C4-2B (cell line): ENCODE results near the gene PLA2R1.

Experiments
- H3K27ac ChIP-seq: fragments of 450-650 bp; 2 replicates; pipeline ENCODE4 v1.5.1; 2017
- ZFX ChIP-seq: fragments of 450-650 bp; IDR thresholded peaks from 2 replicates; pipeline ENCODE4 v1.6.1; 2017
- TF ChIP-seq, protein P1 (sequence below): fragments of 450-650 bp; conservative IDR thresholded peaks from 2 replicates; pipeline ENCODE4 v1.5.1; 2017; ENCODE audit warnings: mild to moderate bottlenecking

PLA2R1 gene

DNA sequence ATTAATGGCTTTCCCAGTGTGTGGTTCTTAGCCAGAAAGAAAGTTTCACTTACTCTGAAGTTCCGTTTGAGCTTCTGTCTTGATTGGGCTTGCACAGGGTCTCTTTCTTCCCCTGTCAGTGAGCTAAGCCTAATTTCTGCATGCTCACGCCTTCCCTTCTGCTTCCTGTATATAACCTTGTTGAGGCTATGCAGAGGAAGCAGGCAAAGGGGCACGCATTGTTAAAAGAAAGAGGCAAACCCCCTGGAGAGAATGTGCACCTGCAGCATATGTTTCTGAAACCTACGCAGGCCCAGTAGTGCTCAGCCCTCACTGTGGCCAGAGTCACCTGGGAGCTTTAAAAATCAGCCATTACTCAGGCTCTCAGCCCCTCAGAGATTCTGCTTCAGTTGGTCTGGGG is 14.5 kb upstream of the PLA2R1 start:
- no peak overlapping the region for H3K27ac ChIP-seq
- TF ChIP-seq, protein P1, sequence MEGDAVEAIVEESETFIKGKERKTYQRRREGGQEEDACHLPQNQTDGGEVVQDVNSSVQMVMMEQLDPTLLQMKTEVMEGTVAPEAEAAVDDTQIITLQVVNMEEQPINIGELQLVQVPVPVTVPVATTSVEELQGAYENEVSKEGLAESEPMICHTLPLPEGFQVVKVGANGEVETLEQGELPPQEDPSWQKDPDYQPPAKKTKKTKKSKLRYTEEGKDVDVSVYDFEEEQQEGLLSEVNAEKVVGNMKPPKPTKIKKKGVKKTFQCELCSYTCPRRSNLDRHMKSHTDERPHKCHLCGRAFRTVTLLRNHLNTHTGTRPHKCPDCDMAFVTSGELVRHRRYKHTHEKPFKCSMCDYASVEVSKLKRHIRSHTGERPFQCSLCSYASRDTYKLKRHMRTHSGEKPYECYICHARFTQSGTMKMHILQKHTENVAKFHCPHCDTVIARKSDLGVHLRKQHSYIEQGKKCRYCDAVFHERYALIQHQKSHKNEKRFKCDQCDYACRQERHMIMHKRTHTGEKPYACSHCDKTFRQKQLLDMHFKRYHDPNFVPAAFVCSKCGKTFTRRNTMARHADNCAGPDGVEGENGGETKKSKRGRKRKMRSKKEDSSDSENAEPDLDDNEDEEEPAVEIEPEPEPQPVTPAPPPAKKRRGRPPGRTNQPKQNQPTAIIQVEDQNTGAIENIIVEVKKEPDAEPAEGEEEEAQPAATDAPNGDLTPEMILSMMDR = no peak
- no peak for TF ChIP-seq ZFX

DNA sequence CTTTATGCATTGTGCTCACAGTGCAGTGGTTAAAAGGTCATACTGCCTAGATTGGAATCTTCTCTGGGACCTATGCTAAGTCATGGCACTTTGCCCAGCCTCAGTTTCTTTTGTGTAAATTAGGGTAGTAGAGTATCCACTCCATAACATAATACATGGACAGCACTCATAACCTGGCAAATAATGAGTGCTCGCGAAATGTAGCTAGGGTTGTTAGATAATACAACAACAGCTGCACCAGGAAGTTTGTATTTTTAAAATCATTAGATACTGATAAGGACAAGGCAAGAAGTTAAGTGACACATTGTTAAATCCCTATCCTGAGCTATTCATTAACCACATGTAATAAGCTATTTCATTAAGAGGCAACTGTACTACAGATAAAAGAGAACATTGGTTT is 13.8 kb upstream of the PLA2R1 start:
- no peak for TF ChIP-seq ZFX
- TF ChIP-seq, protein P1 = no peak
- no peak overlapping the region for H3K27ac ChIP-seq

DNA sequence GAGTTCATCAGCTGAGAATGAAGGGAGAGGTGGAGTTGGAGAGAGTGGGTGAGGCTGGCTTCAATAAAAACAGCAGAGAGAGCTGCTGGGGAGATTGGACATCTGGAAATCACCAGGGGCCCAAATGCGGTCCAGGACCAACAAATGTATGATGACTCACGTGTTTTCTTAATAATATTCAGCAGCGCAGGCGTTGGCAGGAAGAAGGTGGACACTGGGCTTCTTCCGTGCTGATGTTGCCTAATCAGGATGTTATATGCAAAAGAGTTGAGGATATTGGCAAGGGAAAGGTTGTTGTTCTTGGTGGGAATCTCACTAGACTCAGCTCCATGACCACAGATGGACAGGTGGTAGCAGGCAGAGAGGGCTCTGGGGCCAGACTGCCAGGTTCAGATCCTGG is 12.8 kb upstream of the PLA2R1 start:
- no peak overlapping the region for H3K27ac ChIP-seq
- TF ChIP-seq, protein P1 = no peak
- TF ChIP-seq ZFX = no peak

DNA sequence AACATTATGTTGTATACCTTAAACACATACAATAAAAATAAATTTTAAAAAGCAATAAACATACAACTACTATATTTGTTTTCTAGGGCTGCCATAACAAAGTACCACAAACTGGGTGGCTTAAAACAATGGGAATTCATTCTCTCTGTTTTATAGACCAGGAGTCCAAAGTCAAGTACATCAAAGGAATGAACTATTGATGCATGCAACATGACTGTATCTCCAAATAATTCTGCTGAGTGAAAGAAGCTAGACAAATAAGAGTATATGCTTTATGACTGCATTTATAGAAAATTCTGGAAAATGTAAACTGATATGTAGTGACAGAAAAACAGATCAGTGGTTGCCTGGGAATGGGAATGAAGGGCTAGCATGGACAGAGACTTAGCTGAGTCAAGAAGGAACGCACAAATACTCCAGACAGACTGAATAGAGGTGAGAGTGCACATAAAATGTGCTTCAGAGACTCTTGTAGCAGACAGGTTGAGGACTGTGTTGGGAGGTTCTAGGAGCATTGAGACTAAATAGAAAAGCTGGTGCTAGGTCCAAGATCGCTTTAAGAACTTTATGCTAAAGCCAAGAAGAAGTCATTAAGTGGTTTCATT is 11.0 kb upstream of the PLA2R1 start:
- TF ChIP-seq, protein P1 = no peak
- H3K27ac ChIP-seq = no peak overlapping the region

DNA sequence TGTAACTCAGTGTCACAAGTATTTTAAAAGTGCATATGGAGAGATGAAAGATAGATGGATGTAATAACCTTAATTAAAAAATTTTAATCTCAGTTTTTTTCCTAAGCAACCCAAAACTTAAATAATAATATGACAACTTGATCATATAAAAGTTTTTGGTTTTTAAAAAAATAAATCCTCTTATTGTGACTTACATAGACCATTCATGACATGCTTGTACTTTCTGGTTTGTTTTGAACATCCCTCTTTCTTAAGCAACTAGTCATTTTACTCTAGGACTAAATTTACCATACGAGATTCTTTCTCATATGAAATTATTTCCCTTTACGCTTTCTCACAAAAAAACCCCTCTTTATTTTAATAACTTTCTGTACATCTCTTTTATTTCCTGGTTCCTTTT is 6.5 kb upstream of the PLA2R1 start:
- TF ChIP-seq ZFX = no peak
- TF ChIP-seq, protein P1 = no peak
- no peak overlapping the region for H3K27ac ChIP-seq

DNA sequence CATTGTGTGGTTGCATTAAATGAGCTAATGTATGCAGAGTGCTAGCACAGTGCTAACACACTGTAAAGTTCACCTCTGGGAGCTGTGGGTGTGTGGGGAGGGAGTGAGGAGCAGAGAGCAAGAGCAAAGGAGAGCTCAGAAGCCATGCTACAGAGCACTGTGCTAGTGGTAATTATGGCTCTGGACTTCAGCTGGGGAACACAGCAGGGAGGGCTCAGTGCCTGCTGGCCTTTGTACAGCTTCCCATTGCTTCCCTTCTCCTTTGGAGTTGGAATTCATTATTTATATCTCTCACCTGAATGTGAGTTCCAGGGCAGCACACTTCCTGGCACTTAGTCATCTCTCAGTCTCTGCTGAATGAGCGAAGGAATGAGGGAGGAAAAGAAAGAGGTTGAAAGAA is 2.5 kb upstream of the PLA2R1 start:
- no peak for TF ChIP-seq ZFX
- TF ChIP-seq, protein P1 = no peak
- no peak overlapping the region for H3K27ac ChIP-seq

DNA sequence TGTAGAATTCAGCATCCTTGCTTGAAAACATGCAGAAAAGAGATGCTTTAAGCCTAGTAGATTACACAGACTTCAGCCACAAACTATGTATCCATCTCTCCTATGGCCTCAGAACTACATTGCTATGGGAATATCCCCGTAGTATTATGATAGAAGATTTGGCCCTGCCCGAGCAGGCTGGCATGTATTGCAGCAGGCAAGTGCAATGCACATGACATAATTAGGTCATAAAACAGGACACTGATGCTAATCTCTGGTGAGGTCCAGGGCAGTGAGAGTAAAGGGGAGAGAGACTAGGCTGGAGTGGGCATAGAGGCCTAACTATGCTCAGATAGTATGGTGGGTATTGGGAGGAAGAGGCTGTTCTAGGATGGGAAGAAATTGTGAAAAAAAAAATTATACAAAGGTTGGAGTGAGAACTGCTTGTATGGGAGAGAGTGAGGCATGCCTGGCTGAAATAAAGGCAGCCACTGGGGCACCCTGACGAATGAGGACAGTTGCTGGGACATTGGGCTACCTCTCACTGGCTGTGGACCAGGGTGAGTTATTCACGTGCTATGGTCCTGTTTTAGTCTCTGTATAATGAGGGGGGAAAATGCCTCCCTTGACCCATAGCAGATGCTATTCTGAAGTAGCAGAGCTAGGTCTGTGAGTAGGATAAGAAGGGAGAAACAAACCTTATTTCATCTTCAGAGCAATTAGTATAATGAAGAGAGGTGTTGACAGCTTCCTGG is 1.6 kb upstream of the PLA2R1 start:
- TF ChIP-seq, protein P1 = no peak
- no peak for TF ChIP-seq ZFX
- H3K27ac ChIP-seq = no peak overlapping the region
